Calu3 (cell line): ENCODE results near the gene VSIR. TPM values are rescaled to one million over a fixed set of nuclear protein-coding genes. Genes with fewer than 3 reads are reported as not detected.

ENCODE experiments used
- BruUV-seq: library from RNA; stranded (reverse); fragments of 400-500 nt; replicated peaks from 2 replicates; lab custom pipeline; 2021; lab: Mats Ljungman, UMichigan
- CTCF ChIA-PET: fragments of 300-600 bp; sonication (Branson Sonifier 250); formaldehyde crosslinking; loops from one replicate; lab custom pipeline; 2022; ENCODE audit warnings: antibody characterized with exemption; lab: Charles Lee
- DNase-seq: peaks from one replicate; pipeline ENCODE4 v3.0.0; 2022
- H3K27ac Mint-ChIP-seq: one replicate; pipeline ENCODE4 v1.8.0; 2022; ENCODE audit warnings: mixed read lengths; ENCODE audit not compliant: unreplicated experiment
- H3K27me3 Mint-ChIP-seq: one replicate; pipeline ENCODE4 v1.8.0; 2022; ENCODE audit warnings: mixed read lengths; ENCODE audit not compliant: unreplicated experiment
- H3K36me3 Mint-ChIP-seq: one replicate; pipeline ENCODE4 v1.8.0; 2022; ENCODE audit warnings: mild to moderate bottlenecking, moderate library complexity, mixed read lengths; ENCODE audit not compliant: insufficient read depth, unreplicated experiment
- H3K4me1 Mint-ChIP-seq: one replicate; pipeline ENCODE4 v1.8.0; 2022; ENCODE audit warnings: mild to moderate bottlenecking, low read depth, mixed read lengths; ENCODE audit not compliant: unreplicated experiment
- H3K4me3 Mint-ChIP-seq: one replicate; pipeline ENCODE4 v1.8.0; 2022; ENCODE audit warnings: mild to moderate bottlenecking, low read depth, moderate library complexity, mixed read lengths; ENCODE audit not compliant: unreplicated experiment
- H3K9me3 Mint-ChIP-seq: one replicate; pipeline ENCODE4 v1.8.0; 2022; ENCODE audit warnings: low read depth, mixed read lengths; ENCODE audit not compliant: unreplicated experiment
- intact Hi-C: fragments of 100-400 bp; cut with micrococcal nuclease; formaldehyde crosslinking; loops from one replicate; pipeline ENCODE4 v1.10.0; 2022; ENCODE audit not compliant: unreplicated experiment
- total RNA-seq: library from RNA; stranded (reverse); gene quantifications from 2 replicates; pipeline ENCODE4 v1.2.3, GENCODE V29; 2022
- TF ChIP-seq, protein P1 (sequence below): fragments of 200-600 bp; IDR thresholded peaks from one replicate; pipeline ENCODE4 v1.8.0; 2022; ENCODE audit warnings: antibody characterized with exemption; ENCODE audit not compliant: unreplicated experiment

VSIR gene
- total RNA-seq, 1 experiment from 2014 or later, result 30.1 TPM

- CTCF ChIA-PET, result interaction anchor here (1.0 to 2.9 kb wide), 5 partner anchors 9 to 44 kb away, joined by 3 to 16 read pairs (median 4); partner anchors contain the start of gene VSIR
- no TSS peak for BruUV-seq
- Mint-ChIP-seq H3K4me3 (no peak overlapping the region), H3K9me3 (no peaks in the 10 kb centered on the region), H3K36me3 (no peaks in the 10 kb centered on the region), H3K27me3 (no peaks in the 10 kb centered on the region), H3K27ac (peak overlapping the region; percentile 38), H3K4me1 (peaks cover 26% of the 10 kb centered on the region)
- DNase-seq, result peak; percentile 83
- TF ChIP-seq, protein P1, sequence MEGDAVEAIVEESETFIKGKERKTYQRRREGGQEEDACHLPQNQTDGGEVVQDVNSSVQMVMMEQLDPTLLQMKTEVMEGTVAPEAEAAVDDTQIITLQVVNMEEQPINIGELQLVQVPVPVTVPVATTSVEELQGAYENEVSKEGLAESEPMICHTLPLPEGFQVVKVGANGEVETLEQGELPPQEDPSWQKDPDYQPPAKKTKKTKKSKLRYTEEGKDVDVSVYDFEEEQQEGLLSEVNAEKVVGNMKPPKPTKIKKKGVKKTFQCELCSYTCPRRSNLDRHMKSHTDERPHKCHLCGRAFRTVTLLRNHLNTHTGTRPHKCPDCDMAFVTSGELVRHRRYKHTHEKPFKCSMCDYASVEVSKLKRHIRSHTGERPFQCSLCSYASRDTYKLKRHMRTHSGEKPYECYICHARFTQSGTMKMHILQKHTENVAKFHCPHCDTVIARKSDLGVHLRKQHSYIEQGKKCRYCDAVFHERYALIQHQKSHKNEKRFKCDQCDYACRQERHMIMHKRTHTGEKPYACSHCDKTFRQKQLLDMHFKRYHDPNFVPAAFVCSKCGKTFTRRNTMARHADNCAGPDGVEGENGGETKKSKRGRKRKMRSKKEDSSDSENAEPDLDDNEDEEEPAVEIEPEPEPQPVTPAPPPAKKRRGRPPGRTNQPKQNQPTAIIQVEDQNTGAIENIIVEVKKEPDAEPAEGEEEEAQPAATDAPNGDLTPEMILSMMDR, result no peak
- intact Hi-C loops, result loop anchor here (2.0 to 5.0 kb wide), 2 partner anchors 38 to 83 kb away; no protein-coding TSS in a partner anchor
These were observed 44.1 kb downstream of the VSIR start for GRCh38 chr10:71729161-71729636.

- peaks cover 26% of the 10 kb centered on the region for H3K4me1 Mint-ChIP-seq
- H3K4me3 Mint-ChIP-seq, result no peak overlapping the region
- H3K36me3 Mint-ChIP-seq, result no peaks in the 10 kb centered on the region
- no peak overlapping the region for H3K27ac Mint-ChIP-seq
- intact Hi-C loops, result loop anchor here (2.0 to 5.0 kb wide), 2 partner anchors 39 to 84 kb away; no protein-coding TSS in a partner anchor
- no TSS peak for BruUV-seq
- TF ChIP-seq, protein P1, result no peak
- CTCF ChIA-PET, result interaction anchor here (0.6 to 2.9 kb wide), 8 partner anchors 8 to 184 kb away, joined by 3 to 16 read pairs (median 3); partner anchors contain the start of gene VSIR
- peak; percentile 24 for DNase-seq
- H3K9me3 Mint-ChIP-seq, result no peaks in the 10 kb centered on the region
- H3K27me3 Mint-ChIP-seq, result peaks cover under 1% of the 10 kb centered on the region
These were observed 45.3 kb downstream of the VSIR start for GRCh38 chr10:71727738-71728737.

DNA sequence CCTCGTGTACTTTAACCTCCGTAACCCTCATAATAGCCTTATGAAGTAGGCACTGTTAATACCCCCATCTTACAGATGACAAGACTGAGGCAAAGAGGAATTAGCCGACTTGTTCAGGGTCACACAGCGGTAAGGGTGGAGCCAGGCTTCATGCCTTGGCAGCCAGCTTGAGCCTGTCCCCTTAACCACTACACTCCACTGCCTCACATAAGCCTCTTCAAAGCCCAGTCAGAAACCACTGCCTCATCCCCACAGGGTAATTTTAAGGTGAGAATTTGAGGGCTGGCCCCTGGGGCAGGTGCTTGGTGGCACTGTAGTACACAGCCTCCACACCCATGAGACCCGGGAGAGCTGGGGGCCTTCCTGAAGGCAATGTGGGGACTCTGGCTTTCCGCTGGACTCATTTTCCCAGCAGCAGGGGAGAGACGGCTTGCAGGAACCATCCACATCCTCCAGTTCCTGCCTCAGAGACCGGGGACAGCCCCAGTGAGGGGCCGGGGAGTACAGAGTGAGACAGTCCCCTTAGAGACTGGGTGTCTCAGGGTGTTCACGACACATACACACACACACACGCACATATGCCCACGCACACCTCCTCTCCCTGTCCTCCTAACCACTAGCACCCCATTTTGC is 46.1 kb downstream of the VSIR start:
- Mint-ChIP-seq H3K4me1 (peaks cover 26% of the 10 kb centered on the region), H3K27me3 (peaks cover 9% of the 10 kb centered on the region), H3K4me3 (no peak overlapping the region), H3K36me3 (no peaks in the 10 kb centered on the region), H3K27ac (no peak overlapping the region), H3K9me3 (no peaks in the 10 kb centered on the region)
- CTCF ChIA-PET, result interaction anchor here (0.7 to 1.2 kb wide), 2 partner anchors 9 to 19 kb away, joined by 3 read pairs; no protein-coding TSS in a partner anchor
- intact Hi-C loops, result loop anchor here (5.0 kb wide), 1 partner anchor 85 kb away; no protein-coding TSS in a partner anchor
- no peak for DNase-seq
- TF ChIP-seq, protein P1, result no peak
- no TSS peak for BruUV-seq

DNA sequence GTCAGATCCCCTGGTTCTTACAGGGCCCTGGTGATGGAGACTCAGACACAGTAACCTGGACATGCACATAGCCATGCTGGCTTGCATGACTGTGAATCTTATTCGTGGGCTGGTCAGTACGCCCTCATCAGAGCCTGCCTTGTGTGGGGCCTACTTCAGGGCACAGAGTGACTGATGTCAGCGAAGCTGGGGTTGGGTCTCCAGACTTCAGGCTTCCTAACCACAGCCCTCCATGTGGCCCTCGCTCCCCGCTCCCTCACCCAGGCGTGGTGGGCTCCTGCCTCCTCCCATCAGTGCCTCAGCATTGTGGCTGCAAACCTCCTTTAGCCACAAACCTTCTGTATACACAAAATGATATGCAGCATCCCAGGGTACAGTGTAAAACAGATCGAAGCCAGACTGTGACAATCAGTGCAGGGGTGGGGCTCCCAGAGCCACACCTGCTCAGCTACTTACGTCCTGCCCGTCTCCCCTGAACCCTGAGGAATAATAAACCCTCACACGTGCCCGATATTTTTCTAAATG is 46.7 kb downstream of the VSIR start:
- intact Hi-C loops, result loop anchor here (5.0 kb wide), 1 partner anchor 86 kb away; no protein-coding TSS in a partner anchor
- Mint-ChIP-seq H3K27me3 (peaks cover 14% of the 10 kb centered on the region), H3K27ac (no peak overlapping the region), H3K9me3 (no peaks in the 10 kb centered on the region), H3K36me3 (no peaks in the 10 kb centered on the region), H3K4me1 (peaks cover 26% of the 10 kb centered on the region), H3K4me3 (no peak overlapping the region)
- TF ChIP-seq, protein P1, result no peak
- CTCF ChIA-PET, result interaction anchor here (0.7 kb wide), 1 partner anchor 446 kb away, joined by 4 read pairs; no protein-coding TSS in a partner anchor
- DNase-seq, result no peak
- no TSS peak for BruUV-seq
